Measurements from ENCODE around the gene CCDC138.
"Not testable (repeated sequence)": the region's sequence is repeated elsewhere in the genome, so short reads cannot be mapped to it uniquely, and the experiment has no call there.

DNA sequence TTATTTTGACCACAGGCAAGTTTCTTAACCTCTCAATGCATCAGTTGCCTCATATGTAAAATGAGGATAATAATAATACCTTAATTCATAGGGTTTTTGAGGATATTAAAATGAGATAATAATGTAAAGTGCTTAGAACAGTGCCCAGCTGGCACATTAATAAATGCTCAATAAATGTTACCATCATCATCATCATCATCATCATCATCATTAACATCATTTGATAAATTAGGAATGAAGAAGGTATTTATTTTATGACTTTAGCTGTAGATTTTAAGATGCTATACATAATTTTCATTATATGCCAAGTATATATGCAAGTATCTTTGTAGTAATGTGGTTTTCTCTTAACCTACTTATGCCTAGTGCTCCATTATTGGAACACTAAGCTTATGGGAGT, 24.0 kb upstream of the CCDC138 start:
- not testable (repeated sequence) for TF ChIP-seq EZH2 (IDR thresholded peaks at IDR 0.05; ENCODE audit: low read length, unreplicated experiment); CTCF (conservative IDR thresholded peaks at IDR 0.05; ENCODE audit: low read depth, low read length); EZH2phosphoT487 (IDR thresholded peaks at IDR 0.05; ENCODE audit: borderline replicate concordance, low read length)
